HUDEP-2 (cell line): ENCODE measurements around the gene EMC10.

Experiments used
- DNase-seq, 76 experiments: peaks; one replicate each; lab custom pipeline; 2025; ENCODE audit not compliant: unreplicated experiment in 76 of 76; lab: John Stamatoyannopoulos, UW

EMC10 gene

GRCh38 chr19:50494186-50495019, 18.1 kb downstream of the EMC10 start:
- DNase-seq: no peak

DNA sequence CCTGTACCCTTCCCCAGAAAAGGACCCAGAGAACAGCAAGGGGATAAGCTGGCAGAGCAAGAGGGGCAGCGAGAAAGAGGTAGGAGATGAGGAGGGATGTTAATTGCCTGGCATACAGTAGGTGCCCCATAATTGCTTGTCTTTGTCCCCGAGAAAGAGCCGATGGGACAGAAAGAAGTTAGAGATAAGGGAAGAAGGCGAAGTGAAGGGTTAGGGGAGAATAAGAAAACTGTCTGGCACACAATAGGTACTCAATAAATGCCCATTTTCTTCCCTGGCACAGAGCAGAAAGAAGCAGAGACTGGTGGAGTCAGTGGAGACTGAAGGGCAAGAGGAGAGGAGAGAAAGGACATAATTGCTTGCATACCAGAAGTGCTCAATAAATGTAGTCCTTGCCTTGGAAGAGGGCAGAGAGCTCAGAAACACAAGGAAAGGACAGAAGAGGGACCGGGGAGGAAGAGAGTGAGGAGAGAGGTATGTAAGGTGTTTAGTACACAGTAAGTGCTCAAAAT, 18.8 kb downstream of the EMC10 start:
- DNase-seq: no peak

DNA sequence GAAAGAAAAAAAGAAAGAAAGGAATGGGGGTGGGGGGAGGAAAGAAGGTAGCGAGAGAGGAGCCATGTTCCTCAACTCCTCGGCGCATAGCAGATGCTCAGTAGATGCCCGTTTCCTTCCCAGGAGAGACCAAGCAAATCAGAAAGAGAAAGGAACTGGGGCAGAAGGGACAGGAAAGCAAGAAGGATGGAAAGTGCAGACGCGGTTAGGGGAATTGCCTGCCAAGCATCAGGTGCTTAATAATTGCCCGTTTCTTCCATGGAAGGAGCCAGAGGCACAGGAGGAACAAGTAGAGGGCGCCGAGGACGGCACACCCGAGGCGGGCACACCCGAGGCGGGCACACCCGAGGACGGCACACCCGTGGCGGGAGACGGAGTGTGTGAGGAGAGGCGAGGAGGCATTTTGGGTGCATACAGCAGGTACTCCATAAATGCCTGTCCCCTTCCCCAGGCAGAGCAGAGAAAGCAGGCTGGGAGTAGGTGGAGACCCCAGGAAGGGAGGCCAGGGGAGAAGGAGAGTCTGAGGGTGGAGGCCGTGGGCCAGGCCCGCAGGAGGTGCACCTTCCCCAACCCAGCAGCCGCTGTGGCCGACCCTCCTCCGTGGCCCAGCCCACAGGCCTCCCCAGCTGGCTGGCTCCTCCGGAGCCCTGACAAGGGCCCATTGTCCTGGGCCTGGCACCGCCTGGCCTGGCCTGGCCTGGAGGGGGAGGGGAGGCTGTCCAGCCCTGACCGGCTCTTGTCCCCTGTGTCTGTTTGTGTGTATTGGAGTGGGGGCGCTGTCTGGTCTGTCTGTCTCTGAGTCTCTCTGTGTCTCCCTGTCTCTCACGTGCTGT, 20.1 kb downstream of the EMC10 start:
- no peak for DNase-seq

DNA sequence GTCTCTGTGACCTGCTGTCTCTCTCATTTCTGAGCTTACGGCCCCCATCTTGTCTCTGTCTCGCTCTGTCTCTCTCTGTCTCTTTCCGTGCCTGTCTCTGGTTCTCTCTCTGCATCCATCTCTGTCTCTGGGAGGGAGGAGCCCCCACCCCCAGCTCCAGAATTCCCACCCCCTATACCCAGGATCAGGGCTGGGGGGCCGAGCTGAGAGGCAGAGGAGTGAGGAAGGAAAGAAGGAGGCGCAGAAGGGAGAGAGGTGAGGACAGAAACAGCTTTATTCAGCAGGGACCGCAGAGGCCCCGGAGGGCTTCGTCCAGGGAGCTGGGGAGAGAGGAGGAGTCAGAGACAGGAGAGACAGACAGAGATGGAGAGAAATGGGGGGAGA, 20.7 kb downstream of the EMC10 start:
- DNase-seq: no peak

DNA sequence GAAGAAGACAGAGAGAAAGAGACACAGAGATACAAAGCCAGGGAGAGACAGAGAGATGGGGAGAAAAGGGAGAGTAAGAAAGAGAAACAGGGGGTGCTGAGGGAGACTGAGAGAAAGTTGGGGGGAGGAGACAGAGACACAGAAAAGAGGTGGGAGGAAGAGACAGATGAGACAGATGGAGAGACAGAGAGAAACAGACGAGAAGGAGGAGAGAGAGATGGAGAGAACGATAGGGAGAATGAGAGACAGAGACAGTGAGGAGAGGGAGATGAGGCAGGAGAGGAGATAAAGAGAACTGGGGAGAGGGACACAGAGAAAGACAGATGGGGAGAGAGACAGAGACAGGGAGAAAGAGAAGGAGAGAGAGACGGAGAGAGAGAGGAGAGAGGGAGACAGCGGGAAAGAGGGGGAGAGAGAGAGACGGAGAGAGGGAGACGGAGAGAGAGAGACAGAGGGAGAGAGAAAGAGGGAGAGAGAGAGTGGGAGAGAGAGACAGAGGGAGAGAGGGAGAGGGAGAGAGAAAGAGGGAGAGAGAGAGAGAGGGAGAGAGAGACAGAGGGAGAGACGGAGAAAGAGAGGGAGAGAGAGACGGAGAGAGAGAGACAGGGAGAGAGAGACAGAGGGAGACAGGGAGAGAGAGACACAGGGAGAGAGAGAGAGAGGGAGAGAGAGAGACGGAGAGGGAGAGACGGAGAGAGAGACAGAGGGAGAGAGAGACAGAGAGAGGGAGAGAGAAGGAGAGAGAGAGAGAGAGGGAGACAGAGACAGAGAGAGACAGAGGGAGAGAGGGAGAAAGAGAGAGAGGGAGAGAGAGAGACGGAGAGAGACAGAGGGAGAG, 22.1 kb downstream of the EMC10 start:
- no peak for DNase-seq

GRCh38 chr19:50500060-50500752, 23.9 kb downstream of the EMC10 start:
- DNase-seq: peak in 2 of 76 experiments; percentile 16 to 18

DNA sequence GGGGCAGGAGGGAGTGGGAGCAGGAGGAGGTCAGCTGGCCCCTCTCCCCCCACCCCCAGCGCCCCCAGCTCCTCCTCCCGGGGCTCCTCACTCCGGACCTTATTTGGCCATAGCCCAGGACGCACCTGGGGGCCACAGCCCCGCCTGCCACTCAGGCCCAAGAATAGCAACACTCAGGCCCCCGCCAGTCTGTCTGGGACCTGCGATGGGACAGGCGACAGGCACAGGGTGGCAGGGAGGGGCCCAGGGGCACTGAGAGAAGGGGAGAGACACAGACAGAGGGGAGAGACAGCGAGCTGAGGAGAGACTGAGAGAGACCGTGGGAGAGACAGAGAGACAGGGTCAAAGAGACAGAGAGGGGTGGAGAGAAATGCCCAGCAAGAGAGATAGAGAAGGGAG, 24.4 kb downstream of the EMC10 start:
- DNase-seq: no peak

DNA sequence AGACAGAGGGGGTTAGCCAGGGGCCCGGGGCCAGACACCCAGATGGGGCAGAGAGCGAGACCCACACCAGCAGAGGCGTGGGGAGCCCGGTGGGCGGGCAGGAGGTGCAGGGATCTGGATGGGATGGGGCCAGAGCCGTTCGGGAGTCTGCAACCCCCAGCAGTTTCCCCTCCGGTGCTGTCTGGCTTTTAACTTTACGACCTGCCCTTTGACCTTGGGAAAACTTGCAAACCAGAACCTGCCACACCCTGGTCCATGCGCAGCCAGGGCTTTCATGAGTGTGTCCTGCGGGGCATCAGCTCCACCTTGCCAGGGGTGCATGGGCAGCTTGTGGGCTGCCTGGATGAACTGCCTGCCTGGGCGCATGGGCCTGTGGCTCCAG, 24.9 kb downstream of the EMC10 start:
- DNase-seq: no peak

GRCh38 chr19:50501568-50502475, 25.5 kb downstream of the EMC10 start:
- no peak for DNase-seq

DNA sequence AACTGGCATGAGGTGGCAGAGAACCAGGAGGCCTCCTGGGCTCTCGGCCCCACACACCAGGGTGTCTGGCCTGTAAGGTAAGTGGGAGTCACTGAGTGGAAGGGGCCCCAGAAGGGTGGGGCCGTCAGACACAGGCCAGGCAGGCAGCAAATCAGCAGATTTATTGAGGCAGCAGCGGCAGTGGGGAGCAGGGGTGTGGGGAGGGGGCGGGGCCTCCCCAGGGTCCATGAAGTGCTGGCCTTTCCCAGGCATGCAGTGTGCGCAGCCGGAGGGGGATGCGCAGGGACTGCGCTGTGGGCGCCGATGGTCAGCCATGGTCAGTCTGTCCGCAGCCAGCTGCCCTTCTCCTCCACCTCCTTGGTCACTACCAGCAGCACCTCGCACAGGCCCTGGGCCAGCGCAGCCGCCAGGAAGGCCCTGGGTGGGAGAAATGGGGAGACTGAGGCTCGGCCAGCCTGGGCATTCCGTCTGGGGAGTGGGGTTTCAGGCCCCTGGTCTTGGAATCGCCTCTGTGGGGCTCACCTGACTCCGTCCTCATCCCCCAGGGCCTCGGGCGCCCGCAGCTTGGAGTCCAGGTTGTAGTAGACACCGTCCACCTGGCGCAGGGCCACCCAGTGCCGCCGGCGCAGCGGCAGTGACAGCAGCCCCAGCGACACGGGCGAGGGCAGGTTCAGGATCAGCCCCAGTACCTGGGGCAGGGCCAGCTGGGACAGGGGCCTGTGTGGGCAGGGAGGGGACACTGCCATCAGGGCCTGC, 29.7 kb downstream of the EMC10 start:
- no peak for DNase-seq

DNA sequence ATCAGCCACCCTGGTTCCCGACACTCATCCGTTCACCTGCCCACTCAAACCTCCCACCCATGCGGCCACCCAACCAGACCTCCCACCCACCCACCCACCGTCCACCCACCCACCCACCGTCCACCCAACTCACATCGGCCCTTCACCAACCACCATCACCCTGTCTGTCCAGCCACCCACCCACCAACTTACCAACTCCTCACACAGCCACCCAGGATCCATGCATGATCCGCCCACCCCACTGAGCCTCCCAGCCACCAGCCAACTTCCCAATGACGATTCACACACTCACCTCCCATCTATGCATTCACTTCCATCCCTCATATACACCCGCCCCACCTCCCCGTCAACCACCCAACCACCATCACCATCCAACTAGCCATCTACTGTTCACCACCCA, 30.4 kb downstream of the EMC10 start:
- DNase-seq: no peak

- DNase-seq: no peak
These were observed 31.1 kb downstream of the EMC10 start for GRCh38 chr19:50507376-50507775.

DNA sequence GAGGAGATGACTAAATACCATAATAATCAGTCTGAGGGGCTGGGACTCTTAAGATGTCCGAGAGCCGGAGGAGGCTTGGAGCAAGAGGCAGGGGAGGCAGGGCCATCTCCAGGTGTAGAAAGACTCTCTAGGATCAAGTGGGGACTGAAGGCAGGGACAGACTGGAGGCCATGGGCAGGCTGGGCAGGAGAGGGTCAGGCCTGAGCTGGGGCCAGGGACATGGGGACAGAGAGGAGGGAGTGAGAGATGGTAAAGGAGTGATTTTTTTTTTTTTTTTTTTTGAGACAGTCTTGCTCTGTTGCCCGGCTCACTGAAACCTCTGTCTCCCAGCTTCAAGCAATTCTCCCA, 32.5 kb downstream of the EMC10 start:
- no peak for DNase-seq

- peak in 9 of 76 experiments; percentile 4 to 41 (median 17) for DNase-seq
These were observed 33.1 kb downstream of the EMC10 start for GRCh38 chr19:50509366-50509765.

DNA sequence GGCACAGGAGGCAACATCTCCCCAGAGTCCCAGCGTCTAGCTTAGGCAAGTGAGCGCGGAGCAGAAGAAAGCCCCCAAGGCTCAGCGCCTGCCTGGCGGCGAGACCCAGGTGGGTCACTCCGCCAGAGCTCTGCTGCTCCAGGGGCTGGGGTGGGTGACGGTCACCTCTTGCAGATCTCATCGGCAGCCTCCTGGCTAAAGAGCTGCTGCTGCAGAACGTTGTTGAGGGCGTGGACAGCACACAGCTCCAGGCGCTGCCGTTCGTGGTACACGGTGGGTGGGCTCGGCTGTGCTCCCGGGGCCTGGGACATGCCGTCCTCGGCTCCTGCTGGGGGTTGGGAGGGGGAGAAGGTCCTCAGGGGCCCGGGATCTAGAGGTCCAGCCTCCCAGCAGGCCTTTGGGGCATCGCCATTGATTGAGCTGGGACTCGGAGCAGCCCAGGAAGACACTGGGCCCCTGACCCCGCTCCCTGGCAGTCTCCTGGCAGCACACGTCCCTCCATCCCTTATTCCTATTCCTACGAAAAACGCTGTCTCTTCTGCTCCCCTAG, 33.9 kb downstream of the EMC10 start:
- no peak for DNase-seq

DNA sequence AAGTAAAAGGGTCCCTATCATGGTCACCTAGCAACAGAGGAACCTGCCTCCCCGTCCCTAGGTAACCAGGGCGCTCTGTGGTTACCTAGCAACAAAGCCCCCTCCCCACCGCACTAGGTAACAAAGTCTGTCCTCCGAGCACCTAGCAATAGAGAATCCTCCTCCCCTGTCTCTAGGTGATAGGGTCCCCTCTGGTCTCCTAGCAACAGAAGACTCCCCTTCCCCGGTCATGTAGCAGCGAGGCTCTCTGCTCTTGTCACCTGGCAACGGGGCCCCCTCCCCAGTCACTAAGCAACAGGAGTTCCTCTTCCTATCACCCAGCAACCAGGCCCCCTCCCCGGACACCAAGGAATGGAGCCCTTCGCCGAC, 34.4 kb downstream of the EMC10 start:
- DNase-seq: no peak

DNA sequence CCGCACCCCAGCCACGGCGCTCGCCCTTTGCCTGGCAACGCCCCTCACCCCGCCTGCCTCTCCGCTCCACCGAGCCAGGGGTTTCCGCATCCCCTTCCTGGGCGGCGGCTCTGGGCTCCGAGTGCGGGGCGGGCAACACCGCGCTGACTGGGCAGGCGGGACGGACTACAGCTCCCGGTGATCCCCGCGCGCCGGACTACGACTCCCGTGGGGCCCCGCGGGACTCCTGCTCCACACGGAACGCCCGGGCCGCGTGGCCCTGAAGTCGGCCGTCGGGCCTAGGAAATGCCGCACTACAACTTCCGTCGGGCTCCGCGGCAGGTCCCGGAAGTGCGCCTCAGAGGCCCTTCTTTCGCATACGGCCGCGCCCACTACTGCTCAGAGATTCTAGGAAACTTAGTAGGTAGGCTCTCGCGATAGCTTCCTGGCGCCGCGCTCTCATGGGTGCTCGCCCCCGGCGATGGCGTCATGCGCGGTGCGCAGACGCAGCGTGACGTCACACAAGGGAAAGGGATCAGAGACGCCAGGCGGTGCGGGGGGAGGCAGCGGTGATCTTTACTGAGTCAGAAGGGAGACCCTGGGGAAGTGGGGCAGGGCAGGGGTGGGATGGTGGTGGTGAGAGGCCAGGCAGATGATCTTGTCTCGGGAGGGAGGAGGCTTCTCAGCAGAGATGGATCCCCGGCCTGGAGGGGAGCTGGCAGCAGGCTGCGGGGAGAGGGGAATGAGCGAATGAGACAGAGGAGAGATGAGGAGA, 34.9 kb downstream of the EMC10 start, which contains the start of gene JOSD2:
Gene JOSD2 (minus strand): TSS at position 123 of the 754 bp plus-strand sequence. CDS start 760 bp downstream, outside the sequence.
- peak; percentile 88 to 100 (median 99) for DNase-seq
